ENCODE measurements around the gene CTAGE6. TPM values are rescaled to one million over a fixed set of nuclear protein-coding genes. Genes with fewer than 3 reads are reported as not detected.
"Not testable (repeated sequence)": the region's sequence is repeated elsewhere in the genome, so short reads cannot be mapped to it uniquely, and the experiment has no call there.

CTAGE6 gene
- total RNA-seq, 1 experiment from 2014 or later = not detected

DNA sequence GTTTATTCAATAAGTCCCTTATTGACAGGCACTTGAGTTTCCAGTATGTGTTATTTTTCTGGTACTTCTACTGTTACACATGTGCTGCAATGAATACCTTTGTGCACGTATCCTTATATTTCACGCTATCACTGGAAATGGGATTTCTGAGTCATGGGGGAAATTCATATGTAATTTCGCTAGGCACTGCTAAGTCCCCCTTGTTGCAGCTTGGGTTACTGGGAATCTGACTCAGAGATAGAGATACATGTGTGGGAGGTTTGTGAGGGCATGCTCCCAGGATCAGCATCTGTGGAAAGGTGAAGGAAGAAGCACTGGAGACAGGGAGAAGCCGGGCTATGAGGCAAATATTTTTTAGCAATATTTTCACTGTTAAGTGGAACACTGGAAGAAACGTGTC, 47.6 kb downstream of the CTAGE6 start:
- H3K9me3 ChIP-seq (ENCODE audit: control insufficient read depth, insufficient read depth, low read depth, low read length); CTCF ChIA-PET; H3K4me3 ChIP-seq (ENCODE audit: low read depth in 2 of 2, low read length in 2 of 2); H3K36me3 ChIP-seq (ENCODE audit: control insufficient read depth, insufficient read depth, low read length); intact Hi-C loops (cut with micrococcal nuclease; ENCODE audit: unreplicated experiment); H3K27me3 ChIP-seq (ENCODE audit: control insufficient read depth, insufficient read depth, low read length); H3K4me1 ChIP-seq (ENCODE audit: control insufficient read depth, insufficient read depth, low read length); DNase-seq (ENCODE audit: low read depth, low spot score); ATAC-seq; H3K27ac ChIP-seq (ENCODE audit: low read length); in situ Hi-C loops (cut with HindIII; ENCODE audit: low pct_unique_long_range_greater_than_20kb, low sequenced_read_pairs); BruUV-seq (replicated peaks); POLR2A ChIA-PET: not testable (repeated sequence)

Other genes starting within 250 kb of the CTAGE6 start
- gene CTAGE15, start 185.9 kb downstream of the CTAGE6 start, total RNA-seq (2021; ENCODE audit: unreplicated experiment) = 0.46 TPM
- gene TCAF2, start 136.7 kb downstream of the CTAGE6 start, total RNA-seq (2021; ENCODE audit: unreplicated experiment) = 0.28 TPM
- gene TCAF1, start 144.5 kb upstream of the CTAGE6 start, total RNA-seq (2021; ENCODE audit: unreplicated experiment) = 35.2 TPM
- gene OR2F2, start 177.5 kb upstream of the CTAGE6 start, total RNA-seq (2021; ENCODE audit: unreplicated experiment) = not detected
- not detected for gene OR2F1, start 197.1 kb upstream of the CTAGE6 start, total RNA-seq (2021; ENCODE audit: unreplicated experiment)
- gene OR6B1, start 242.6 kb upstream of the CTAGE6 start, total RNA-seq (2021; ENCODE audit: unreplicated experiment) = not detected